ENCODE measurements around the gene HOMER2.

GRCh38 chr15:82849556-82850512 lies 102.7 kb downstream of the HOMER2 start:
- peak; percentile 55 for TF ChIP-seq CTCF (IDR thresholded peaks at IDR 0.05; ENCODE audit: borderline replicate concordance, extremely low read depth, low read length, poor library complexity, severe bottlenecking)
- TF ChIP-seq EZH2 (IDR thresholded peaks at IDR 0.05; ENCODE audit: borderline replicate concordance, low read depth, low read length, severe bottlenecking): no peak

Data from DND-41 (cell line).